Mucosa of descending colon (tissue), 3 donors: ENCODE results near the gene CD300LG. TPM values are rescaled to one million over a fixed set of nuclear protein-coding genes. Genes with fewer than 3 reads are reported as not detected.

Experiments used
- ATAC-seq: fragments of 200-7000 bp; cut with Tn5 transposase; one replicate; pipeline ENCODE4 v1.9.1; 2020; ENCODE audit warnings: mild to moderate bottlenecking, moderate library complexity
- DNase-seq, 3 donors: peaks; one replicate each; pipeline ENCODE4 v3.0.0-alpha.2; 2020
- H3K36me3 ChIP-seq: fragments of 200-600 bp; one replicate; pipeline ENCODE4 v1.8.0; 2021; ENCODE audit warnings: low read depth, mild to moderate bottlenecking
- H3K4me1 ChIP-seq: fragments of 200-600 bp; one replicate; pipeline ENCODE4 v1.8.0; 2021; ENCODE audit warnings: low read depth, mild to moderate bottlenecking
- H3K4me3 ChIP-seq: fragments of 200-600 bp; one replicate; pipeline ENCODE4 v1.8.0; 2021; ENCODE audit warnings: mild to moderate bottlenecking
- H3K9me3 ChIP-seq: fragments of 200-600 bp; one replicate; pipeline ENCODE4 v1.8.0; 2021; ENCODE audit warnings: mild to moderate bottlenecking
- CTCF ChIP-seq: fragments of 200-600 bp; IDR thresholded peaks from one replicate; pipeline ENCODE4 v1.8.0; 2022; ENCODE audit warnings: antibody characterized with exemption, mild to moderate bottlenecking
- intact Hi-C, 2 donors: fragments of 100-400 bp; cut with DNase I in 1 of 2; cut with micrococcal nuclease in 1 of 2; formaldehyde crosslinking; loops; one replicate each; pipeline versions ENCODE4 v1.11.0 to v1.11.1; 2022; cut with DNase I, micrococcal nuclease
- total RNA-seq, 3 donors: library from RNA; stranded (reverse); fragmentation: NEBNext Ultra II Directional in 2 of 3; extraction: Animal tissue kit (Norgen Biotek cat#: 25700) in 2 of 3; gene quantifications; one replicate each; pipeline versions ENCODE4 v1.2.1 to v1.2.4, GENCODE V29; 2021 to 2023
- donor health status: DM: no; HTN: no; CAD: no; lungs with moderate emphysema.
- donor health status: DM: no; HTN: no; CAD: no.
- donor health status: DM: no; HTN: yes; CAD: no.

CD300LG gene
- total RNA-seq, 3 donors from 2014 or later = 1.3 TPM; not detected in 2

- ATAC-seq = no peak
Observed at GRCh38 chr17:43825567-43825966, 21.4 kb upstream of the CD300LG start.

GRCh38 chr17:43826206-43826605, 20.8 kb upstream of the CD300LG start:
- Histone ChIP-seq H3K4me3 (no peak overlapping the region), H3K36me3 (no peaks in the 10 kb centered on the region), H3K9me3 (no peaks in the 10 kb centered on the region), H3K4me1 (no peaks in the 10 kb centered on the region)
- ATAC-seq = no peak
- no peak for DNase-seq
- intact Hi-C loops = no loop called here
- TF ChIP-seq CTCF = no peak

More at GRCh38 chr17:43825567-43825966, 21.4 kb upstream of the CD300LG start:
- Histone ChIP-seq H3K4me3 (no peak overlapping the region), H3K9me3 (no peaks in the 10 kb centered on the region), H3K36me3 (no peaks in the 10 kb centered on the region), H3K4me1 (no peaks in the 10 kb centered on the region)
- DNase-seq = no peak
- no peak for TF ChIP-seq CTCF
- intact Hi-C loops = no loop called here

- DNase-seq (no peak), ATAC-seq (no peak)
- no peaks in the 10 kb centered on the region for H3K4me1 ChIP-seq
- no peak overlapping the region for H3K4me3 ChIP-seq
- intact Hi-C loops = no loop called here
- no peaks in the 10 kb centered on the region for H3K36me3 ChIP-seq
- no peaks in the 10 kb centered on the region for H3K9me3 ChIP-seq
- no peak for TF ChIP-seq CTCF
Observed at GRCh38 chr17:43827596-43827995, 19.4 kb upstream of the CD300LG start.

GRCh38 chr17:43829738-43830137, 17.2 kb upstream of the CD300LG start:
- no peak overlapping the region for H3K4me3 ChIP-seq
- H3K4me1 ChIP-seq = peaks cover 6% of the 10 kb centered on the region
- ATAC-seq = no peak
- intact Hi-C loops = no loop called here
- TF ChIP-seq CTCF = no peak
- no peaks in the 10 kb centered on the region for H3K36me3 ChIP-seq
- H3K9me3 ChIP-seq = no peaks in the 10 kb centered on the region
- no peak for DNase-seq

GRCh38 chr17:43830510-43831140, 16.4 kb upstream of the CD300LG start:
- no peak for ATAC-seq
- no peaks in the 10 kb centered on the region for H3K36me3 ChIP-seq
- DNase-seq = no peak
- H3K9me3 ChIP-seq = no peaks in the 10 kb centered on the region
- intact Hi-C loops = no loop called here
- no peak for TF ChIP-seq CTCF
- peaks cover 6% of the 10 kb centered on the region for H3K4me1 ChIP-seq
- no peak overlapping the region for H3K4me3 ChIP-seq

- Histone ChIP-seq H3K4me3 (no peak overlapping the region), H3K4me1 (peaks cover 6% of the 10 kb centered on the region), H3K9me3 (no peaks in the 10 kb centered on the region), H3K36me3 (no peaks in the 10 kb centered on the region)
- ATAC-seq (no peak), DNase-seq (no peak)
- intact Hi-C loops = no loop called here
- TF ChIP-seq CTCF = no peak
Observed at GRCh38 chr17:43831633-43832032, 15.3 kb upstream of the CD300LG start.
